Measurements from ENCODE around the gene TM4SF5.
A peak's percentile ranks its signal among the peaks of the same experiment; 100 is the strongest.

TM4SF5 gene, protein sequence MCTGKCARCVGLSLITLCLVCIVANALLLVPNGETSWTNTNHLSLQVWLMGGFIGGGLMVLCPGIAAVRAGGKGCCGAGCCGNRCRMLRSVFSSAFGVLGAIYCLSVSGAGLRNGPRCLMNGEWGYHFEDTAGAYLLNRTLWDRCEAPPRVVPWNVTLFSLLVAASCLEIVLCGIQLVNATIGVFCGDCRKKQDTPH

GRCh38 chr17:4771519-4772234, at the start of gene TM4SF5:
Gene TM4SF5 (plus strand): TSS chr17:4771886. CDS start chr17:4771923, 37 bp downstream.
- no peaks in the 10 kb centered on the region for H3K27me3 ChIP-seq (ENCODE audit: control insufficient read depth, insufficient read depth, low read length)
- peak within 1 kb of the TSS; percentile 79 for H2AFZ ChIP-seq
- no peaks in the 10 kb centered on the region for H3K79me2 ChIP-seq
- peak within 1 kb of the TSS; percentile 50 for H3K4me2 ChIP-seq (ENCODE audit: low read length)
- H3K4me1 ChIP-seq, result peaks cover 8% of the 10 kb centered on the region
- H3K36me3 ChIP-seq (ENCODE audit: control insufficient read depth, insufficient read depth, low read length), result no peaks in the 10 kb centered on the region
- peak within 1 kb of the TSS; percentile 32 for H3K27ac ChIP-seq
- no peaks in the 10 kb centered on the region for H3K9me3 ChIP-seq (ENCODE audit: control insufficient read depth, low read length)
- no peak within 1 kb of the TSS for H3K4me3 ChIP-seq (ENCODE audit: low read depth, low read length)
- no peak within 1 kb of the TSS for H3K9ac ChIP-seq
- TF ChIP-seq CTCF (IDR thresholded peaks at IDR 0.05), result no peak

- Histone ChIP-seq H3K36me3 (ENCODE audit: control insufficient read depth, insufficient read depth, low read length) (no peaks in the 10 kb centered on the region), H3K9ac (no peak overlapping the region), H3K27me3 (ENCODE audit: control insufficient read depth, insufficient read depth, low read length) (no peaks in the 10 kb centered on the region), H3K4me1 (no peaks in the 10 kb centered on the region), H2AFZ (no peak overlapping the region), H3K79me2 (no peaks in the 10 kb centered on the region), H3K4me3 (ENCODE audit: low read depth, low read length) (no peak overlapping the region), H3K27ac (no peak overlapping the region), H3K4me2 (ENCODE audit: low read length) (no peak overlapping the region), H3K9me3 (ENCODE audit: control insufficient read depth, low read length) (no peaks in the 10 kb centered on the region)
- TF ChIP-seq CTCF (IDR thresholded peaks at IDR 0.05), result no peak
These were observed 48.9 kb upstream of the TM4SF5 start for GRCh38 chr17:4722678-4723240.

DNA sequence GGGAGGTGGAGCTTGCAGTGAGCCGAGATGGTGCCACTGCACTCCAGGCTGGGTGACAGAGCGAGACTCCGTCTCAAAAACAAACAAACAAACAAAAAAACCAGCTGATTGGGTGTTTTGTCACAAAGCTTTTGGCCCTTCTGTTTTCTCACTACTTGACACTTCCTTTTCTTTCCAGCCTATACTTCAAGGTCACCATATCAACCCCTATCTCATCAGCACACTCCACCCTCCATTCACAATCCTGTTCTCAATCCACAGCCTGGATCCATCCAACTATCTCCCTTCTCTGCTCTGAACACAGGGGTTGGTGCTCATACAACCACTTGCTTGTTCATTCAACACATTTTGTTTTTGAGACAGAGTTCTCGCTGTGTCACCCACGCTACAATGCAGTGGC, 47.0 kb upstream of the TM4SF5 start:
- no peak overlapping the region for H3K4me2 ChIP-seq (ENCODE audit: low read length)
- no peaks in the 10 kb centered on the region for H3K36me3 ChIP-seq (ENCODE audit: control insufficient read depth, insufficient read depth, low read length)
- no peak overlapping the region for H3K27ac ChIP-seq
- no peaks in the 10 kb centered on the region for H3K79me2 ChIP-seq
- H3K4me1 ChIP-seq, result no peaks in the 10 kb centered on the region
- no peaks in the 10 kb centered on the region for H3K9me3 ChIP-seq (ENCODE audit: control insufficient read depth, low read length)
- no peak overlapping the region for H2AFZ ChIP-seq
- H3K9ac ChIP-seq, result no peak overlapping the region
- H3K4me3 ChIP-seq (ENCODE audit: low read depth, low read length), result no peak overlapping the region
- no peaks in the 10 kb centered on the region for H3K27me3 ChIP-seq (ENCODE audit: control insufficient read depth, insufficient read depth, low read length)
- no peak for TF ChIP-seq CTCF (IDR thresholded peaks at IDR 0.05)

GRCh38 chr17:4725646-4726310, 45.9 kb upstream of the TM4SF5 start:
- no peaks in the 10 kb centered on the region for H3K4me1 ChIP-seq
- H3K27ac ChIP-seq, result no peak overlapping the region
- H3K4me3 ChIP-seq (ENCODE audit: low read depth, low read length), result no peak overlapping the region
- no peak overlapping the region for H3K4me2 ChIP-seq (ENCODE audit: low read length)
- H3K36me3 ChIP-seq (ENCODE audit: control insufficient read depth, insufficient read depth, low read length), result no peaks in the 10 kb centered on the region
- no peak overlapping the region for H3K9ac ChIP-seq
- no peaks in the 10 kb centered on the region for H3K79me2 ChIP-seq
- H2AFZ ChIP-seq, result no peak overlapping the region
- no peaks in the 10 kb centered on the region for H3K27me3 ChIP-seq (ENCODE audit: control insufficient read depth, insufficient read depth, low read length)
- no peaks in the 10 kb centered on the region for H3K9me3 ChIP-seq (ENCODE audit: control insufficient read depth, low read length)
- TF ChIP-seq CTCF (IDR thresholded peaks at IDR 0.05), result no peak

Measured in parathyroid adenoma (tissue), 2 donors.